Measurements from ENCODE around the gene TMPRSS11E.

Gene TMPRSS11E

GRCh38 chr4:68416591-68416990 is 30.7 kb upstream of the TMPRSS11E start:
- H3K27ac ChIP-seq (ENCODE audit: low read depth, low read length, severe bottlenecking): no peak overlapping the region
- 94 to 100% methylated on average over 2 of the region's 3 CpGs for WGBS, 2 experiments (ENCODE audit: insufficient coverage in 2 of 2)
- no peak overlapping the region for H3K4me3 ChIP-seq (ENCODE audit: extremely low read depth, insufficient read depth, low read length, poor library complexity, severe bottlenecking)
- H3K9me3 ChIP-seq (ENCODE audit: control insufficient read depth, low read length): no peaks in the 10 kb centered on the region
- H3K4me1 ChIP-seq (ENCODE audit: control insufficient read depth, insufficient read depth, low read length, poor library complexity, severe bottlenecking): no peaks in the 10 kb centered on the region
- H3K36me3 ChIP-seq (ENCODE audit: control insufficient read depth, insufficient read depth, low read length): no peaks in the 10 kb centered on the region

DNA sequence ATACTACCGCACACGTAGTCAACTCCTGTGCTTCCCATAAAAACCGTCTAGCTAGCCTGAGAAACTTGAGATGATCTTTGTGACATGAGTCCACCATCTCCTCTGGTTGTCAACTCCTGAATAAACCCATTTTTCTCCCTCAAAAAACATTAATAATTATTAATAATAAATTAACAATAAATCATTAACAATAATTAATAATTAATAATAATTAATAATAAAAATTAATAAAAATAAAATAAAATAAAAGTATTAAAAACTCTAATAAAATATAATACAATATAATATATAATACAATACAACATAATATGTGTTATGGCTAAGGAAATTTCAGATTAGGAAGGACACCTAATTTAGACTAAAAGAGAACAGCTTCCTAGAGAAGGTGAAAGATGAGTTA is 20.7 kb upstream of the TMPRSS11E start:
- Histone ChIP-seq H3K9me3 (ENCODE audit: control insufficient read depth, low read length) (no peaks in the 10 kb centered on the region), H3K4me1 (ENCODE audit: control insufficient read depth, insufficient read depth, low read length, poor library complexity, severe bottlenecking) (no peaks in the 10 kb centered on the region), H3K4me3 (ENCODE audit: extremely low read depth, insufficient read depth, low read length, poor library complexity, severe bottlenecking) (no peak overlapping the region), H3K36me3 (ENCODE audit: control insufficient read depth, insufficient read depth, low read length) (no peaks in the 10 kb centered on the region), H3K27ac (ENCODE audit: low read depth, low read length, severe bottlenecking) (no peak overlapping the region)
- WGBS, 2 experiments (ENCODE audit: insufficient coverage in 2 of 2): 94 to 97% methylated on average over 3 of the region's 3 CpGs

- no peaks in the 10 kb centered on the region for H3K36me3 ChIP-seq (ENCODE audit: control insufficient read depth, insufficient read depth, low read length)
- WGBS, 2 experiments (ENCODE audit: insufficient coverage in 2 of 2): 83 to 100% methylated on average over 1 of the region's 1 CpG
- no peaks in the 10 kb centered on the region for H3K9me3 ChIP-seq (ENCODE audit: control insufficient read depth, low read length)
- H3K27ac ChIP-seq (ENCODE audit: low read depth, low read length, severe bottlenecking): no peak overlapping the region
- H3K4me3 ChIP-seq (ENCODE audit: extremely low read depth, insufficient read depth, low read length, poor library complexity, severe bottlenecking): no peak overlapping the region
- H3K4me1 ChIP-seq (ENCODE audit: control insufficient read depth, insufficient read depth, low read length, poor library complexity, severe bottlenecking): no peaks in the 10 kb centered on the region
Observed at GRCh38 chr4:68430337-68430736, 16.9 kb upstream of the TMPRSS11E start.

- no peaks in the 10 kb centered on the region for H3K9me3 ChIP-seq (ENCODE audit: control insufficient read depth, low read length)
- H3K4me3 ChIP-seq (ENCODE audit: extremely low read depth, insufficient read depth, low read length, poor library complexity, severe bottlenecking): no peak overlapping the region
- no peaks in the 10 kb centered on the region for H3K36me3 ChIP-seq (ENCODE audit: control insufficient read depth, insufficient read depth, low read length)
- no peaks in the 10 kb centered on the region for H3K4me1 ChIP-seq (ENCODE audit: control insufficient read depth, insufficient read depth, low read length, poor library complexity, severe bottlenecking)
- no peak overlapping the region for H3K27ac ChIP-seq (ENCODE audit: low read depth, low read length, severe bottlenecking)
Observed at GRCh38 chr4:68432320-68432719, 14.9 kb upstream of the TMPRSS11E start.

DNA sequence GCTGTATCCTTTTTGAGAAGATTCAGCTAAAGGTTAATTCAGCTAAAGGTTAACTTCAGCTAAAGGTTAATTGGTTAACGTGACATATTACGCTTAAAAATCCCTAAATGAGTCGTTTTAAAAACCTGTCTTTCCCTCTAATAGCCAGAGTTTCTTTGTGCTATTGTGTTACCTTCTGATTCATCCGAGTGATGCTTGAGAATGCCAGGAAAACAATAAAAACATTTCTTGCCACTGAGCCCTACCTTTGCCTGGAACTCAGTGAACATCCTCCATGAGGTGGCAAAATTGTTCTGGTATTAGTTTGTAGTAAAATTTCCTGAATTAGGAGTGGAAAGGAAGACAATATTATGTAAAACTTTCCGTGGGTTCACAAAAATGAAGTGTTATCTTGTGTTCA is 13.7 kb upstream of the TMPRSS11E start:
- Histone ChIP-seq H3K4me1 (ENCODE audit: control insufficient read depth, insufficient read depth, low read length, poor library complexity, severe bottlenecking) (no peaks in the 10 kb centered on the region), H3K27ac (ENCODE audit: low read depth, low read length, severe bottlenecking) (no peak overlapping the region), H3K36me3 (ENCODE audit: control insufficient read depth, insufficient read depth, low read length) (no peaks in the 10 kb centered on the region), H3K9me3 (ENCODE audit: control insufficient read depth, low read length) (no peaks in the 10 kb centered on the region), H3K4me3 (ENCODE audit: extremely low read depth, insufficient read depth, low read length, poor library complexity, severe bottlenecking) (no peak overlapping the region)
- WGBS, 2 experiments (ENCODE audit: insufficient coverage in 2 of 2): 94 to 100% methylated on average over 1 to 3 of the region's 5 CpGs

GRCh38 chr4:68434277-68434676 is 13.0 kb upstream of the TMPRSS11E start:
- no CpG with 5 or more reads among the region's 1 CpG for WGBS, 2 experiments (ENCODE audit: insufficient coverage in 2 of 2)
- Histone ChIP-seq H3K4me1 (ENCODE audit: control insufficient read depth, insufficient read depth, low read length, poor library complexity, severe bottlenecking) (no peaks in the 10 kb centered on the region), H3K27ac (ENCODE audit: low read depth, low read length, severe bottlenecking) (no peak overlapping the region), H3K4me3 (ENCODE audit: extremely low read depth, insufficient read depth, low read length, poor library complexity, severe bottlenecking) (no peak overlapping the region), H3K36me3 (ENCODE audit: control insufficient read depth, insufficient read depth, low read length) (no peaks in the 10 kb centered on the region), H3K9me3 (ENCODE audit: control insufficient read depth, low read length) (no peaks in the 10 kb centered on the region)

DNA sequence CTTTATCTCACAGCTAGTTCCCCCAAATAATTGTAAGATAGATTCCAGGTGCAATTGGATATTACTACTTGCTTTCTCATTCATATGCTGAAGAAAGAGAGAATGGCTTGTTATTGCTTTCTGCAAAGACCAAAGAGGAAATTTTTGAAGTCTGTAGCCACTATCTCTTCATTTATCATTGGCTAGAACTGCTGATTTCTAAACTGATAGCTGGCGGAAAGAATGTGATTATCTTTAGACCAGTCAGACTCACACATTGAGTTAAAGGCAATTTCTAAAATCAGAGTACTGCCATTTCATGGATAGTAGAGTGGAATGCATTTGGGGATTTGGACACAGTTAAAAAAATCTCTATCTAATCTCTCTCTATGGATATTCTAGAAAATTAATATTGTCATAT is 12.4 kb upstream of the TMPRSS11E start:
- no peaks in the 10 kb centered on the region for H3K36me3 ChIP-seq (ENCODE audit: control insufficient read depth, insufficient read depth, low read length)
- H3K4me1 ChIP-seq (ENCODE audit: control insufficient read depth, insufficient read depth, low read length, poor library complexity, severe bottlenecking): no peaks in the 10 kb centered on the region
- no peak overlapping the region for H3K4me3 ChIP-seq (ENCODE audit: extremely low read depth, insufficient read depth, low read length, poor library complexity, severe bottlenecking)
- no CpG with 5 or more reads among the region's 1 CpG for WGBS, 2 experiments (ENCODE audit: insufficient coverage in 2 of 2)
- H3K27ac ChIP-seq (ENCODE audit: low read depth, low read length, severe bottlenecking): no peak overlapping the region
- no peaks in the 10 kb centered on the region for H3K9me3 ChIP-seq (ENCODE audit: control insufficient read depth, low read length)

DNA sequence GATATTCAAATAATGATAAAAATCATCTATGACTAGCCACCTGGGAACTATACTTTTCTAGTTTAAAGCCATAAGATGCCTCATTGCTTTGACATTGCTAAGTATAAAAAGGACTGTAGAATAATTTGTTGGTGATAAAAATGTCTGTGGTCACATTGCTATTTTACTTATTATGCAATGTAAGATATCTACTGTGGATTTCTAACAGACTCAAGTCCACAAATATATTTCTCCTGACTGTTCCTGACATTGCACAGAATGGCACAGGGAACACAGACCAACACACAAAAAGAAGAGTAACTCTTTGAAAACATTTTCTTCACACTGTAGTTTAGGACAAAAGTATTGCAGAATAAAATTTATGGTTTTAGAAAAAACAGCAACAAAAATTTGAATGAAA is 2.2 kb upstream of the TMPRSS11E start:
- H3K4me1 ChIP-seq (ENCODE audit: control insufficient read depth, insufficient read depth, low read length, poor library complexity, severe bottlenecking): no peaks in the 10 kb centered on the region
- H3K9me3 ChIP-seq (ENCODE audit: control insufficient read depth, low read length): no peaks in the 10 kb centered on the region
- no peaks in the 10 kb centered on the region for H3K36me3 ChIP-seq (ENCODE audit: control insufficient read depth, insufficient read depth, low read length)
- H3K4me3 ChIP-seq (ENCODE audit: extremely low read depth, insufficient read depth, low read length, poor library complexity, severe bottlenecking): no peak overlapping the region
- no peak overlapping the region for H3K27ac ChIP-seq (ENCODE audit: low read depth, low read length, severe bottlenecking)

GRCh38 chr4:68451246-68452211 is 4.3 kb downstream of the TMPRSS11E start:
- Histone ChIP-seq H3K9me3 (ENCODE audit: control insufficient read depth, low read length) (no peaks in the 10 kb centered on the region), H3K36me3 (ENCODE audit: control insufficient read depth, insufficient read depth, low read length) (no peaks in the 10 kb centered on the region), H3K4me3 (ENCODE audit: extremely low read depth, insufficient read depth, low read length, poor library complexity, severe bottlenecking) (no peak overlapping the region), H3K27ac (ENCODE audit: low read depth, low read length, severe bottlenecking) (peak overlapping the region; percentile 12), H3K4me1 (ENCODE audit: control insufficient read depth, insufficient read depth, low read length, poor library complexity, severe bottlenecking) (no peaks in the 10 kb centered on the region)

GRCh38 chr4:68460085-68460484 is 12.8 kb downstream of the TMPRSS11E start:
- Histone ChIP-seq H3K27ac (ENCODE audit: low read depth, low read length, severe bottlenecking) (peak overlapping the region; percentile 77), H3K36me3 (ENCODE audit: control insufficient read depth, insufficient read depth, low read length) (no peaks in the 10 kb centered on the region), H3K4me1 (ENCODE audit: control insufficient read depth, insufficient read depth, low read length, poor library complexity, severe bottlenecking) (no peaks in the 10 kb centered on the region), H3K4me3 (ENCODE audit: extremely low read depth, insufficient read depth, low read length, poor library complexity, severe bottlenecking) (no peak overlapping the region), H3K9me3 (ENCODE audit: control insufficient read depth, low read length) (no peaks in the 10 kb centered on the region)
- 77 to 90% methylated on average over 4 of the region's 7 CpGs for WGBS, 2 experiments (ENCODE audit: insufficient coverage in 2 of 2)

- no peaks in the 10 kb centered on the region for H3K4me1 ChIP-seq (ENCODE audit: control insufficient read depth, insufficient read depth, low read length, poor library complexity, severe bottlenecking)
- 100% methylated on average over 1 of the region's 3 CpGs; no CpG with 5 or more reads in 1 of the 2 experiments for WGBS, 2 experiments (ENCODE audit: insufficient coverage in 2 of 2)
- no peaks in the 10 kb centered on the region for H3K36me3 ChIP-seq (ENCODE audit: control insufficient read depth, insufficient read depth, low read length)
- no peak overlapping the region for H3K4me3 ChIP-seq (ENCODE audit: extremely low read depth, insufficient read depth, low read length, poor library complexity, severe bottlenecking)
- no peak overlapping the region for H3K27ac ChIP-seq (ENCODE audit: low read depth, low read length, severe bottlenecking)
- H3K9me3 ChIP-seq (ENCODE audit: control insufficient read depth, low read length): no peaks in the 10 kb centered on the region
Observed at GRCh38 chr4:68461790-68462189, 14.5 kb downstream of the TMPRSS11E start.
